HepG2 (cell line): ENCODE measurements around the gene CD72. TPM values are rescaled to one million over a fixed set of nuclear protein-coding genes. Genes with fewer than 3 reads are reported as not detected.

Experiments
- ATF7 ChIP-seq, 2 experiments: fragments of 450-650 bp in 1 of 2; sonication (generic) in 1 of 2; formaldehyde crosslinking in 1 of 2; IDR thresholded peaks; 2 replicates each; pipeline versions ENCODE4 v1.4.0 to v1.6.1; 2016 to 2020; ENCODE audit warnings: antibody characterized with exemption in 1 of 2, mild to moderate bottlenecking in 1 of 2, missing genetic modification reagents in 1 of 2
- ATF7-NPFF ChIP-seq: sonication (generic); formaldehyde crosslinking; IDR thresholded peaks from 2 replicates; pipeline ENCODE4 v1.8.1; 2023; ENCODE audit warnings: mild to moderate bottlenecking, low read depth, missing genetic modification reagents, moderate library complexity
- JUNB ChIP-seq: sonication (generic); formaldehyde crosslinking; IDR thresholded peaks from 2 replicates; pipeline ENCODE4 v1.8.0; 2022; ENCODE audit warnings: missing genetic modification reagents, mild to moderate bottlenecking, borderline replicate concordance
- KLF11 ChIP-seq: IDR thresholded peaks from 2 replicates; pipeline ENCODE4 v1.6.1; 2016; ENCODE audit warnings: missing compliant biosample characterization
- KLF13 ChIP-seq: sonication (generic); formaldehyde crosslinking; IDR thresholded peaks from 2 replicates; pipeline ENCODE4 v1.4.0; 2020; ENCODE audit warnings: mild to moderate bottlenecking, missing genetic modification reagents
- KLF15 ChIP-seq: sonication (generic); formaldehyde crosslinking; IDR thresholded peaks from 2 replicates; pipeline ENCODE4 v1.8.1; 2023; ENCODE audit warnings: borderline replicate concordance, mild to moderate bottlenecking, inconsistent platforms, missing genetic modification reagents, mixed read lengths
- LBX2 ChIP-seq: sonication (generic); formaldehyde crosslinking; IDR thresholded peaks from 2 replicates; pipeline ENCODE4 v1.5.0; 2020; ENCODE audit warnings: missing genetic modification reagents, mild to moderate bottlenecking, borderline replicate concordance
- NR2F1 ChIP-seq, 2 experiments: fragments of 450-650 bp in 1 of 2; formaldehyde crosslinking in 1 of 2; IDR thresholded peaks; 2 replicates each; pipeline versions ENCODE4 v1.5.0 to v1.6.1; 2016 to 2020; ENCODE audit warnings: mild to moderate bottlenecking in 1 of 2, missing compliant biosample characterization in 1 of 2, missing genetic modification reagents in 1 of 2, moderate library complexity in 1 of 2
- PREB ChIP-seq: sonication (generic); formaldehyde crosslinking; IDR thresholded peaks from 2 replicates; pipeline ENCODE4 v1.4.0; 2020; ENCODE audit warnings: missing genetic modification reagents
- SKIL ChIP-seq: sonication (generic); formaldehyde crosslinking; IDR thresholded peaks from 2 replicates; pipeline ENCODE4 v1.8.0; 2022; ENCODE audit warnings: missing genetic modification reagents, mild to moderate bottlenecking, moderate library complexity, borderline replicate concordance
- SUZ12 ChIP-seq: fragments of 150-350 bp; IDR thresholded peaks from 2 replicates; pipeline ENCODE4 v1.6.1; 2014; ENCODE audit warnings: low read depth, low read length
- TBX3 ChIP-seq: fragments of 450-650 bp; IDR thresholded peaks from 2 replicates; pipeline ENCODE4 v1.6.1; 2017; ENCODE audit warnings: antibody characterized with exemption, mild to moderate bottlenecking, inconsistent platforms, borderline replicate concordance
- ZBTB38 ChIP-seq: sonication (generic); formaldehyde crosslinking; IDR thresholded peaks from 2 replicates; pipeline ENCODE4 v1.5.1; 2020; ENCODE audit warnings: mild to moderate bottlenecking, missing genetic modification reagents
- ZNF275 ChIP-seq: sonication (generic); formaldehyde crosslinking; IDR thresholded peaks from 2 replicates; pipeline ENCODE4 v1.8.0; 2022; ENCODE audit warnings: missing genetic modification reagents, mild to moderate bottlenecking, inconsistent platforms, borderline replicate concordance
- ZNF496 ChIP-seq: sonication (generic); formaldehyde crosslinking; IDR thresholded peaks from 2 replicates; pipeline ENCODE4 v1.8.1; 2023; ENCODE audit warnings: mild to moderate bottlenecking, moderate library complexity, missing genetic modification reagents; ENCODE audit not compliant: insufficient replicate concordance
- ZNF614 ChIP-seq: IDR thresholded peaks from 2 replicates; pipeline ENCODE4 v1.6.1; 2018; ENCODE audit warnings: missing biosample characterization, missing genetic modification reagents, inconsistent platforms, borderline replicate concordance
- ZNF724P ChIP-seq: sonication (generic); formaldehyde crosslinking; IDR thresholded peaks from 2 replicates; pipeline ENCODE4 v1.8.0; 2022; ENCODE audit warnings: missing genetic modification reagents, borderline replicate concordance
- ZNF749 ChIP-seq: sonication (generic); formaldehyde crosslinking; IDR thresholded peaks from 2 replicates; pipeline ENCODE4 v1.8.0; 2022; ENCODE audit warnings: mild to moderate bottlenecking, missing genetic modification reagents, moderate library complexity, borderline replicate concordance
- ZNF781 ChIP-seq: sonication (generic); formaldehyde crosslinking; IDR thresholded peaks from 2 replicates; pipeline ENCODE4 v1.5.1; 2020; ENCODE audit warnings: borderline replicate concordance, mild to moderate bottlenecking, missing genetic modification reagents; ENCODE audit errors: not compliant biosample characterization
- ZNF800 ChIP-seq: sonication (generic); formaldehyde crosslinking; IDR thresholded peaks from 2 replicates; pipeline ENCODE4 v1.4.0; 2020; ENCODE audit warnings: missing genetic modification reagents
- ZNF850 ChIP-seq: sonication (generic); formaldehyde crosslinking; conservative IDR thresholded peaks from 2 replicates; pipeline ENCODE4 v1.9.0; 2021; ENCODE audit warnings: mild to moderate bottlenecking, missing genetic modification reagents
- polyA plus RNA-seq, 8 experiments: library from polyadenylated mRNA; depleted of rRNA in 3 of 8; stranded (reverse) in 7 of 8; unstranded in 1 of 8; fragments of >200 nt; fragmentation: Illumina TruSeq in 4 of 8; extraction: Trizol in 4 of 8; gene quantifications; 2 replicates each; pipeline versions ENCODE4 v1.2.1 to v1.2.3, GENCODE V29; 2011 to 2016; ENCODE audit warnings: low read depth in 4 of 8, missing spikeins in 1 of 8, mixed read lengths in 1 of 8; ENCODE audit not compliant: insufficient read depth in 1 of 8
- total RNA-seq, 5 experiments: library from RNA; depleted of rRNA; stranded (reverse); fragments of >200 nt; fragmentation: Illumina TruSeq; extraction: Trizol; gene quantifications; 2 replicates each; pipeline ENCODE4 v1.2.3, GENCODE V29; 2016; ENCODE audit warnings: low read depth in 1 of 5

Gene CD72
- total and polyA plus RNA-seq, 2 of the 13 experiments (the other 11 are each of a cell fraction or from before 2014, with no cell fraction given) = 0.18 to 1.1 TPM

- no peak for TF ChIP-seq SUZ12
- peak; percentile 90 for TF ChIP-seq ZNF275 (CRISPR knock-in tag)
- peak; percentile 87; the same call in 1 of the 2 replicates for TF ChIP-seq KLF11 (CRISPR knock-in tag)
- TF ChIP-seq NR2F1 (CRISPR knock-in tag; IDR thresholded peaks at IDR 0.05) = peak in 1 of 2 experiments; percentile 16; a peak in 1 of 4 replicates
- TF ChIP-seq ZNF614 (CRISPR knock-in tag) = peak; percentile 84
- TF ChIP-seq KLF15 (CRISPR knock-in tag) = peak; percentile 81; the same call in 1 of the 2 replicates
- peak; percentile 93 for TF ChIP-seq ZBTB38
- TF ChIP-seq JUNB (CRISPR knock-in tag) = peak; percentile 79
- peak; percentile 85; the same call in 1 of the 2 replicates for TF ChIP-seq ZNF800
- peak; percentile 85; the same call in 1 of the 2 replicates for TF ChIP-seq SKIL (CRISPR knock-in tag)
- peak; percentile 85; the same call in 1 of the 2 replicates for TF ChIP-seq PREB (CRISPR knock-in tag)
- peak; percentile 98 for TF ChIP-seq ATF7-NPFF (CRISPR knock-in tag)
- TF ChIP-seq KLF13 (CRISPR knock-in tag) = 0 out of 2 replicates have a peak, but pooled peaks have one; percentile 77
- peak; percentile 92 for TF ChIP-seq ZNF724P (CRISPR knock-in tag)
- peak; percentile 90; the same call in 1 of the 2 replicates for TF ChIP-seq LBX2
- no peak for TF ChIP-seq ZNF850
- no peak for TF ChIP-seq ZNF496 (CRISPR knock-in tag)
- TF ChIP-seq TBX3 = peak; percentile 68; the same call in 1 of the 2 replicates
- TF ChIP-seq ZNF781 (CRISPR knock-in tag) = no peak
- TF ChIP-seq ATF7 (IDR thresholded peaks at IDR 0.05) = peak; percentile 20; the same call in 1 of the 2 replicates
- peak; percentile 77 for TF ChIP-seq ATF7 (CRISPR knock-in tag; IDR thresholded peaks at IDR 0.05)
- TF ChIP-seq ZNF749 (CRISPR knock-in tag) = peak; percentile 97
These were observed 39.4 kb upstream of the CD72 start, which contains the start of gene RMRP (continued) for GRCh38 chr9:35657546-35658136.
